HCT116 (cell line): Measurements from ENCODE around the gene SSUH2. TPM values are rescaled to one million over a fixed set of nuclear protein-coding genes. Genes with fewer than 3 reads are reported as not detected.

Experiments
- ATAC-seq: fragments of 200-7000 bp; cut with Tn5 transposase; 2 replicates; pipeline ENCODE4 v1.9.1; 2020; ENCODE audit warnings: mild to moderate bottlenecking, moderate library complexity
- BruUV-seq: library from RNA; stranded (reverse); fragments of 400-500 nt; replicated peaks from 2 replicates; lab custom pipeline; 2021; lab: Mats Ljungman, UMichigan
- CTCF ChIA-PET: fragments of 300-600 bp; sonication (Branson Sonifier 250); formaldehyde crosslinking; loops from one replicate; lab custom pipeline; 2021; ENCODE audit warnings: antibody characterized with exemption; lab: Charles Lee
- POLR2A ChIA-PET: fragments of 300-600, 350-600 bp; sonication (Branson Sonifier 250); formaldehyde crosslinking; loops from one replicate; lab custom pipeline; 2021; ENCODE audit warnings: antibody characterized with exemption; lab: Charles Lee
- RAD21 ChIA-PET, 2 experiments: fragments of 300-600 bp; sonication (Branson Sonifier 250); formaldehyde crosslinking; loops; one replicate each; lab custom pipeline; 2023; ENCODE audit warnings: low total read pairs in 2 of 2; ENCODE audit not compliant: uncharacterized antibody in 2 of 2, unreplicated experiment in 2 of 2, low non-redundant PET in 1 of 2; lab: Charles Lee
- DNase-seq: peaks from one replicate; pipeline ENCODE4 v3.0.0-alpha.2; 2010; ENCODE audit warnings: low read depth, low spot score
- H2AFZ ChIP-seq: fragments of 200-600 bp; shearing (Covaris generic), sonication (generic); 2 replicates; pipeline ENCODE4 v1.6.1; 2017; ENCODE audit warnings: low read depth, mixed run types, mixed read lengths, antibody characterized with exemption, low read length; ENCODE audit not compliant: poor library complexity, severe bottlenecking
- H3K27ac ChIP-seq: 2 replicates; pipeline ENCODE4 v1.5.1; 2012; ENCODE audit warnings: low read depth, low read length
- H3K27me3 ChIP-seq: fragments of 200-600 bp; sonication (generic); 2 replicates; pipeline ENCODE4 v1.6.1; 2016; ENCODE audit warnings: mixed run types, low read length, mixed read lengths; ENCODE audit not compliant: insufficient read depth
- H3K36me3 ChIP-seq, 2 experiments: fragments of 200-500 bp in 1 of 2; fragments of 200-600 bp in 1 of 2; sonication (Bioruptor generic) in 1 of 2; sonication (generic) in 1 of 2; 2 replicates each; pipeline versions ENCODE4 v1.5.1 to v1.6.1; 2014 to 2016; ENCODE audit warnings: low read length in 2 of 2, inconsistent platforms in 1 of 2, mixed read lengths in 1 of 2, mixed run types in 1 of 2; ENCODE audit not compliant: insufficient read depth in 2 of 2, control insufficient read depth in 1 of 2
- H3K4me1 ChIP-seq, 2 experiments: fragments of 200-600 bp in 1 of 2; sonication (generic) in 1 of 2; 2 replicates each; pipeline versions ENCODE4 v1.5.1 to v1.6.1; 2012 to 2017; ENCODE audit warnings: low read length in 2 of 2, inconsistent platforms in 1 of 2, mild to moderate bottlenecking in 1 of 2, mixed read lengths in 1 of 2, mixed run types in 1 of 2, moderate library complexity in 1 of 2; ENCODE audit not compliant: insufficient read depth in 2 of 2, control insufficient read depth in 1 of 2
- H3K4me2 ChIP-seq: fragments of 200-600 bp; sonication (generic); 2 replicates; pipeline ENCODE4 v1.6.1; 2017; ENCODE audit warnings: mixed run types, low read length, mixed read lengths
- H3K4me3 ChIP-seq, 2 experiments: fragments of 200-600 bp in 1 of 2; sonication (generic) in 1 of 2; replicated peaks in 1 of 2; 2 replicates each; pipeline ENCODE4 v1.5.1; 2011 to 2016; ENCODE audit warnings: low read length in 2 of 2, control low read depth in 1 of 2, low read depth in 1 of 2, mild to moderate bottlenecking in 1 of 2, mixed read lengths in 1 of 2, mixed run types in 1 of 2
- H3K79me2 ChIP-seq: fragments of 200-600 bp; sonication (generic); 2 replicates; pipeline ENCODE4 v1.6.1; 2017; ENCODE audit warnings: mild to moderate bottlenecking, mixed run types, low read length, moderate library complexity, mixed read lengths; ENCODE audit not compliant: insufficient read depth
- H3K9ac ChIP-seq: fragments of 200-600 bp; sonication (generic); 2 replicates; pipeline ENCODE4 v1.6.1; 2016; ENCODE audit warnings: low read length, mixed read lengths
- H3K9me2 ChIP-seq: fragments of 200-600 bp; sonication (generic), shearing (Covaris generic); 2 replicates; pipeline ENCODE4 v1.6.1; 2017; ENCODE audit warnings: mixed run types, mild to moderate bottlenecking, moderate library complexity; ENCODE audit not compliant: insufficient read depth
- H3K9me3 ChIP-seq, 2 experiments: fragments of 200-500 bp in 1 of 2; fragments of 200-600 bp in 1 of 2; sonication (Bioruptor generic) in 1 of 2; sonication (generic) in 1 of 2; 2 replicates each; pipeline ENCODE4 v1.6.1; 2014 to 2017; ENCODE audit warnings: low read length in 2 of 2, mixed read lengths in 2 of 2, inconsistent platforms in 1 of 2, low read depth in 1 of 2, mild to moderate bottlenecking in 1 of 2, mixed run types in 1 of 2, moderate library complexity in 1 of 2; ENCODE audit not compliant: control insufficient read depth in 1 of 2, insufficient read depth in 1 of 2
- H4K20me1 ChIP-seq: fragments of 200-600 bp; sonication (generic), shearing (Covaris generic); 2 replicates; pipeline ENCODE4 v1.6.1; 2017; ENCODE audit warnings: mixed run types, mild to moderate bottlenecking, moderate library complexity; ENCODE audit not compliant: insufficient read depth
- ATF3 ChIP-seq: IDR thresholded peaks from 2 replicates; pipeline ENCODE4 v1.6.1; 2012
- ELF1 ChIP-seq: IDR thresholded peaks from 2 replicates; pipeline ENCODE4 v1.6.1; 2012; ENCODE audit warnings: low read depth, borderline replicate concordance
- FOSL1 ChIP-seq: IDR thresholded peaks from 2 replicates; pipeline ENCODE4 v1.6.1; 2012; ENCODE audit warnings: low read depth
- MAX ChIP-seq: IDR thresholded peaks from 2 replicates; pipeline ENCODE4 v1.6.1; 2012
- POLR2AphosphoS5 ChIP-seq: IDR thresholded peaks from 2 replicates; pipeline ENCODE4 v1.6.1; 2011; ENCODE audit warnings: mild to moderate bottlenecking, low read depth, low read length, moderate library complexity
- SRF ChIP-seq: IDR thresholded peaks from 2 replicates; pipeline ENCODE4 v1.6.1; 2012; ENCODE audit warnings: low read depth
- YY1 ChIP-seq: IDR thresholded peaks from 2 replicates; pipeline ENCODE4 v1.6.1; 2011; ENCODE audit warnings: low read length, low read depth, moderate library complexity, mild to moderate bottlenecking; ENCODE audit not compliant: insufficient replicate concordance; ENCODE audit errors: extremely low read depth
- ZFX ChIP-seq: fragments of 450-650 bp; IDR thresholded peaks from 2 replicates; pipeline ENCODE4 v1.6.1; 2017
- intact Hi-C: fragments of 100-400 bp; cut with micrococcal nuclease; formaldehyde crosslinking; loops from 2 replicates; pipeline ENCODE4 v1.10.0; 2022
- total RNA-seq: library from RNA; stranded (reverse); gene quantifications from one replicate; pipeline ENCODE4 v1.2.1, GENCODE V29; 2021; ENCODE audit not compliant: unreplicated experiment

The SSUH2 gene
- total RNA-seq, 1 experiment from 2014 or later = 0.76 TPM

GRCh38 chr3:8648909-8649741, 4.5 kb upstream of the SSUH2 start:
- CTCF ChIA-PET = interaction anchor here (1.3 kb wide), 1 partner anchor 15 kb away, joined by 3 read pairs; no protein-coding TSS in a partner anchor
- no peak overlapping the region for H3K4me2 ChIP-seq
- RAD21 ChIA-PET = no interaction called here

GRCh38 chr3:8647137-8647985, 2.8 kb upstream of the SSUH2 start:
- Histone ChIP-seq H3K27me3 (no peaks in the 10 kb centered on the region), H3K79me2 (no peaks in the 10 kb centered on the region), H3K36me3 (no peaks in the 10 kb centered on the region), H3K9ac (no peak overlapping the region), H2AFZ (no peak overlapping the region), H3K4me3 (no peak overlapping the region), H3K4me1 (peaks cover 9 to 21% of the 10 kb centered on the region in 2 experiments), H3K27ac (no peak overlapping the region), H4K20me1 (no peaks in the 10 kb centered on the region), H3K9me2 (no peaks in the 10 kb centered on the region), H3K4me2 (no peak overlapping the region), H3K9me3 (no peaks in the 10 kb centered on the region)
- TF ChIP-seq SRF (no peak), ATF3 (no peak), ELF1 (no peak), POLR2AphosphoS5 (no peak), YY1 (no peak), ZFX (no peak)
- no TSS peak for BruUV-seq
- intact Hi-C loops = no loop called here
- ChIA-PET RAD21 (no interaction called here), CTCF (interaction anchor here (0.9 to 2.0 kb wide), 2 partner anchors 10 to 16 kb away, joined by 3 to 9 read pairs; no protein-coding TSS in a partner anchor), POLR2A (no interaction called here)
- DNase-seq (no peak), ATAC-seq (no peak)

More at GRCh38 chr3:8648909-8649741, 4.5 kb upstream of the SSUH2 start:
- H3K79me2 ChIP-seq = no peaks in the 10 kb centered on the region
- no peak overlapping the region for H3K27ac ChIP-seq
- no peaks in the 10 kb centered on the region for H3K9me2 ChIP-seq
- TF ChIP-seq MAX = no peak
- TF ChIP-seq YY1 = no peak
- no peak for TF ChIP-seq FOSL1
- TF ChIP-seq, all 23 proteins: peak for 0
- no peak for DNase-seq
- peaks cover 9 to 21% of the 10 kb centered on the region in 2 experiments for H3K4me1 ChIP-seq
- no TSS peak for BruUV-seq
- H3K4me3 ChIP-seq = no peak overlapping the region
- H2AFZ ChIP-seq = no peak overlapping the region
- H4K20me1 ChIP-seq = no peaks in the 10 kb centered on the region
- H3K9ac ChIP-seq = no peak overlapping the region
- POLR2A ChIA-PET = no interaction called here
- intact Hi-C loops = no loop called here
- H3K9me3 ChIP-seq = no peaks in the 10 kb centered on the region
- no peak for ATAC-seq
- H3K36me3 ChIP-seq = no peaks in the 10 kb centered on the region
- no peaks in the 10 kb centered on the region for H3K27me3 ChIP-seq
